Stomach smooth muscle (tissue), 2 donors: ENCODE data around the gene WBP1.
"Not testable (repeated sequence)": the region's sequence is repeated elsewhere in the genome, so short reads cannot be mapped to it uniquely, and the experiment has no call there.

Experiments
- H3K27ac ChIP-seq: one replicate; pipeline ENCODE4 v1.7.0; 2013; ENCODE audit warnings: mild to moderate bottlenecking, low read length, inconsistent platforms
- H3K27me3 ChIP-seq, 2 donors: one replicate each; pipeline ENCODE4 v1.7.0; 2013; ENCODE audit warnings: low read length in 2 of 2; ENCODE audit not compliant: insufficient read depth in 2 of 2, control insufficient read depth in 1 of 2
- H3K36me3 ChIP-seq, 2 donors: one replicate each; pipeline ENCODE4 v1.7.0; 2013; ENCODE audit warnings: low read length in 2 of 2; ENCODE audit not compliant: control insufficient read depth in 2 of 2, insufficient read depth in 2 of 2
- H3K4me1 ChIP-seq: one replicate; pipeline ENCODE4 v1.7.0; 2013; ENCODE audit warnings: low read length; ENCODE audit not compliant: control insufficient read depth, insufficient read depth
- H3K4me3 ChIP-seq, 2 donors: one replicate each; pipeline ENCODE4 v1.7.0; 2013; ENCODE audit warnings: low read length in 2 of 2
- H3K9ac ChIP-seq, 2 donors: one replicate each; pipeline ENCODE4 v1.7.0; 2013; ENCODE audit warnings: low read length in 2 of 2, mild to moderate bottlenecking in 1 of 2
- H3K9me3 ChIP-seq, 2 donors: one replicate each; pipeline ENCODE4 v1.7.0; 2013; ENCODE audit warnings: low read length in 2 of 2; ENCODE audit not compliant: control insufficient read depth in 2 of 2
- donor health status: healthy.
- donor health status: Pancreatic carcinoma.

The WBP1 gene

GRCh38 chr2:74472086-74472944 is 14.1 kb downstream of the WBP1 start, which contains the start of gene MRPL53:
MRPL53 (minus strand) TSS chr2:74472680; CDS start chr2:74472660, 20 bp downstream.
- H3K36me3 ChIP-seq, result peaks cover 15 to 17% of the 10 kb centered on the region in 2 donors
- no peaks in the 10 kb centered on the region for H3K27me3 ChIP-seq
- no peaks in the 10 kb centered on the region for H3K9me3 ChIP-seq
- peak within 1 kb of the TSS; percentile 89 for H3K27ac ChIP-seq
- H3K4me3 ChIP-seq, result peak within 1 kb of the TSS; percentile 96 to 97
- peaks cover 22% of the 10 kb centered on the region for H3K4me1 ChIP-seq
- H3K9ac ChIP-seq, result peak within 1 kb of the TSS; percentile 83 to 95

DNA sequence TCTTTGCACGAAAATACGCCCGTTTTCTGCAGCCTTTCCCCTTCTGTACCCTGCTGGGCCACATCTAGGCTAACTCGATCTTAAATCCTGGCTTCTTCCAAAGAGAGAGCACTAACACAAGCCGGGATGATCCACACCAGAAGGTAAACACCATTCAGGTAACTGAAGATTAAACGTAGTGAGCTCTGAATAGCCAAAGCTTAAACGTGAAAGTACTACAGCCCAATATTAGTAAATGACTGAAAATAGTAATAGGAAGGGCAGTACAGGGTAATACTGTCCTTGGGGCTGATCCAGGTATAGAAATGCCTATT is 14.7 kb downstream of the WBP1 start:
- H3K4me3 ChIP-seq, result peak overlapping the region; percentile 96 to 97
- H3K27me3 ChIP-seq, result no peaks in the 10 kb centered on the region
- H3K36me3 ChIP-seq, result peaks cover 19 to 21% of the 10 kb centered on the region in 2 donors
- peaks cover 22% of the 10 kb centered on the region for H3K4me1 ChIP-seq
- no peaks in the 10 kb centered on the region for H3K9me3 ChIP-seq
- H3K27ac ChIP-seq, result peak overlapping the region; percentile 89
- H3K9ac ChIP-seq, result peak overlapping the region; percentile 83 to 95

DNA sequence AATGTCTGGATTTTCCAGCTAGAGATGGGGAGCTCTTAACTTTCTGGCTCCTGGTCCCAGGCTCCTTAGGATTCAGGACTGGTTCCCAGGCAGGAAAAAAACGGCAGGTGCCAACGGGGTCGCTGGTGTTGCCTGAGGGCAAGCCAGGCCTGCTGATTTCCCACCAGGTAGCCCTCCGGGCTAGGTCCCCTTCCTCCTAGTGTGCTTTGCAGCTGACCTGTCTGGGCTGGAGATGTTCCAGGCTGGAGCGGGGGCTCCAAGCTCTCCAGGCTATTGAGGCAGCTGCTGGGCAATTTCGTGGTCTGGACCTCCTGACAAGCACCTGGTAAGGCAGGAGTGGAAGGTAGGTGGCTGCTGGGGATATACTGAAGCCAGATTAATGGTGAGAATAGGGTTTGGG is 16.2 kb downstream of the WBP1 start:
- Histone ChIP-seq H3K27ac (no peak overlapping the region), H3K9ac (no peak overlapping the region), H3K4me3 (no peak overlapping the region), H3K36me3 (peaks cover 21 to 22% of the 10 kb centered on the region in 2 donors), H3K4me1 (peaks cover 22% of the 10 kb centered on the region), H3K27me3 (no peaks in the 10 kb centered on the region), H3K9me3 (no peaks in the 10 kb centered on the region)

DNA sequence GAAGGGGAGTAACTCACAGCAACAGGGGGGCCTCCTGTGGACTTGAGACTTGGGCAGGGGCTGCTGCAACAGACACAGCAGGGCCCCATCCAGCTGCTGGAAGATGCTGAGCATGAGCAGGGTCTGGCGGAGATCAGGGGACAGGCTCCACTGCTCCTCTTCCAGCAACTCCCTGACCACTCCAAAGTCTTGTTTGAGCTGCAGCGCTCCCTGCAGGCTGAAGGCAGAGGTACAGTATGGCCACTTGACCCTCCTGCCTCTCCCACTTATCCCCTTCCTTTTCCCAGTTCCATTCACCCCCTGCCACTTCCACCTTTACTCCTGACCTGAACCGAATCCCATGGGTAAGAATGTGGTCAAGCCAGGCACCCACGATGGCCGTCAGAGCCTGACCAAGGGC is 16.7 kb downstream of the WBP1 start:
- no peaks in the 10 kb centered on the region for H3K27me3 ChIP-seq
- no peak overlapping the region for H3K9ac ChIP-seq
- peaks cover 22% of the 10 kb centered on the region for H3K4me1 ChIP-seq
- H3K9me3 ChIP-seq, result no peaks in the 10 kb centered on the region
- H3K27ac ChIP-seq, result no peak overlapping the region
- H3K4me3 ChIP-seq, result no peak overlapping the region
- H3K36me3 ChIP-seq, result peaks cover 22% of the 10 kb centered on the region in 2 donors

DNA sequence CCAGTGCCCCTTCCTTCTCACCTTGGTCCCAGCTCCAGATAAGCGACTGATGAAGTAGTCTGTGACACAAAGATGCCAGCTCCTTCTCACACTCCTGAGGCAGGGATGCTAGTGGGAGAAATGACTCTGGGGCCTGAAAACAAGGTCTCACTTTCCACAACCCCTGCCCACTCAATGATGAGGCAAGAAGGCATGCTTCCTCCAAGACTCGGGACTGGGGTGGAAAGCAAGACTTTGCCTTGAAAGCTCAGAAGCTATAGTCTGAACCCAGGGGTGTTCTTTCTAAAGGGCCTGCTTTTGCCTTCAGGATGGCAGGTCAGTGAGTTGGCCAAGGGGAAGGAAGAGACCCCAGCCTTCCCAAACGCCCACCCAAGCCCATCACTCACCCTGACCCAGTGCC is 23.2 kb downstream of the WBP1 start:
- peaks cover 28% of the 10 kb centered on the region for H3K4me1 ChIP-seq
- no peaks in the 10 kb centered on the region for H3K27me3 ChIP-seq
- no peaks in the 10 kb centered on the region for H3K9me3 ChIP-seq
- H3K27ac ChIP-seq, result peak overlapping the region; percentile 88
- H3K4me3 ChIP-seq, result peak overlapping the region; percentile 99 to 100
- H3K9ac ChIP-seq, result peak overlapping the region; percentile 80 to 87
- H3K36me3 ChIP-seq, result peaks cover 13 to 18% of the 10 kb centered on the region in 2 donors

GRCh38 chr2:74481961-74482800 is 23.9 kb downstream of the WBP1 start:
- peaks cover 28% of the 10 kb centered on the region for H3K4me1 ChIP-seq
- peak overlapping the region; percentile 88 for H3K27ac ChIP-seq
- H3K4me3 ChIP-seq, result peak overlapping the region; percentile 99 to 100
- H3K9me3 ChIP-seq, result no peaks in the 10 kb centered on the region
- no peaks in the 10 kb centered on the region for H3K27me3 ChIP-seq
- H3K36me3 ChIP-seq, result peaks cover 13 to 17% of the 10 kb centered on the region in 2 donors
- H3K9ac ChIP-seq, result peak overlapping the region; percentile 80 to 87

- Histone ChIP-seq H3K9ac (peak within 1 kb of the TSS; percentile 80 to 87), H3K4me3 (peak within 1 kb of the TSS; percentile 99 to 100), H3K9me3 (no peaks in the 10 kb centered on the region), H3K27ac (peak within 1 kb of the TSS; percentile 88), H3K36me3 (peaks cover 8 to 12% of the 10 kb centered on the region in 2 donors), H3K4me1 (peaks cover 28% of the 10 kb centered on the region), H3K27me3 (no peaks in the 10 kb centered on the region)
Measured at GRCh38 chr2:74482801-74483674, 24.8 kb downstream of the WBP1 start, which contains the start of the genes CCDC142 and TTC31. CCDC142 (minus strand) TSS chr2:74482998; CDS start chr2:74482837, 161 bp downstream. TTC31 (plus strand) TSS chr2:74483081; CDS start chr2:74483096, 15 bp downstream.

GRCh38 chr2:74483675-74484164 is 25.5 kb downstream of the WBP1 start:
- H3K27me3 ChIP-seq, H3K9me3 ChIP-seq: not testable (repeated sequence)
- Histone ChIP-seq H3K36me3 (peaks cover 8 to 16% of the 10 kb centered on the region in 2 donors), H3K27ac (peak overlapping the region; percentile 88), H3K4me3 (peak overlapping the region; percentile 99 to 100), H3K4me1 (peaks cover 28% of the 10 kb centered on the region), H3K9ac (peak overlapping the region; percentile 80 to 87)

GRCh38 chr2:74486141-74486540 is 27.9 kb downstream of the WBP1 start:
- H3K9me3 ChIP-seq, result no peaks in the 10 kb centered on the region
- peaks cover 20% of the 10 kb centered on the region for H3K4me1 ChIP-seq
- no peak overlapping the region for H3K27ac ChIP-seq
- peaks cover 18 to 21% of the 10 kb centered on the region in 2 donors for H3K36me3 ChIP-seq
- no peak overlapping the region for H3K4me3 ChIP-seq
- H3K27me3 ChIP-seq, result no peaks in the 10 kb centered on the region
- H3K9ac ChIP-seq, result no peak overlapping the region
